IPS DF 19.7 (cell line): Measurements from ENCODE around the gene FADD.

Experiments
- DNase-seq: peaks from one replicate; pipeline ENCODE4 v3.0.0-alpha.2; 2013; ENCODE audit warnings: low read depth, low spot score

FADD gene

GRCh38 chr11:70233034-70233433 is 29.9 kb downstream of the FADD start:
- DNase-seq = no peak

- no peak for DNase-seq
Observed at GRCh38 chr11:70233511-70233934, 30.4 kb downstream of the FADD start.

GRCh38 chr11:70233962-70234361 is 30.9 kb downstream of the FADD start:
- no peak for DNase-seq

GRCh38 chr11:70240337-70240736 is 37.2 kb downstream of the FADD start:
- no peak for DNase-seq

GRCh38 chr11:70241709-70242108 is 38.6 kb downstream of the FADD start:
- DNase-seq = no peak

- no peak for DNase-seq
Observed at GRCh38 chr11:70242885-70243284, 39.8 kb downstream of the FADD start.

GRCh38 chr11:70243912-70244652 is 41.0 kb downstream of the FADD start:
- no peak for DNase-seq

- no peak for DNase-seq
Observed at GRCh38 chr11:70244698-70245097, 41.6 kb downstream of the FADD start.

- DNase-seq = no peak
Observed at GRCh38 chr11:70246196-70246595, 43.1 kb downstream of the FADD start.

- no peak for DNase-seq
Observed at GRCh38 chr11:70247042-70247709, 44.1 kb downstream of the FADD start.

GRCh38 chr11:70247710-70248072 is 44.6 kb downstream of the FADD start:
- DNase-seq = no peak

- DNase-seq = no peak
Observed at GRCh38 chr11:70250876-70251658, 48.0 kb downstream of the FADD start.

GRCh38 chr11:70251659-70252321 is 48.7 kb downstream of the FADD start:
- DNase-seq = no peak

- no peak for DNase-seq
Observed at GRCh38 chr11:70252844-70253243, 49.7 kb downstream of the FADD start.

- DNase-seq = no peak
Observed at GRCh38 chr11:70255477-70256116, 52.5 kb downstream of the FADD start.
